Hypothalamus (tissue), 51 donors: Measurements from ENCODE around the gene HSD17B4.
"Not testable (repeated sequence)": the region's sequence is repeated elsewhere in the genome, so short reads cannot be mapped to it uniquely, and the experiment has no call there.

Experiments used
- DNase-seq, 51 donors: peaks; one replicate each; lab custom pipeline; 2025; lab: John Stamatoyannopoulos, UW

The HSD17B4 gene, protein sequence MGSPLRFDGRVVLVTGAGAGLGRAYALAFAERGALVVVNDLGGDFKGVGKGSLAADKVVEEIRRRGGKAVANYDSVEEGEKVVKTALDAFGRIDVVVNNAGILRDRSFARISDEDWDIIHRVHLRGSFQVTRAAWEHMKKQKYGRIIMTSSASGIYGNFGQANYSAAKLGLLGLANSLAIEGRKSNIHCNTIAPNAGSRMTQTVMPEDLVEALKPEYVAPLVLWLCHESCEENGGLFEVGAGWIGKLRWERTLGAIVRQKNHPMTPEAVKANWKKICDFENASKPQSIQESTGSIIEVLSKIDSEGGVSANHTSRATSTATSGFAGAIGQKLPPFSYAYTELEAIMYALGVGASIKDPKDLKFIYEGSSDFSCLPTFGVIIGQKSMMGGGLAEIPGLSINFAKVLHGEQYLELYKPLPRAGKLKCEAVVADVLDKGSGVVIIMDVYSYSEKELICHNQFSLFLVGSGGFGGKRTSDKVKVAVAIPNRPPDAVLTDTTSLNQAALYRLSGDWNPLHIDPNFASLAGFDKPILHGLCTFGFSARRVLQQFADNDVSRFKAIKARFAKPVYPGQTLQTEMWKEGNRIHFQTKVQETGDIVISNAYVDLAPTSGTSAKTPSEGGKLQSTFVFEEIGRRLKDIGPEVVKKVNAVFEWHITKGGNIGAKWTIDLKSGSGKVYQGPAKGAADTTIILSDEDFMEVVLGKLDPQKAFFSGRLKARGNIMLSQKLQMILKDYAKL

DNA sequence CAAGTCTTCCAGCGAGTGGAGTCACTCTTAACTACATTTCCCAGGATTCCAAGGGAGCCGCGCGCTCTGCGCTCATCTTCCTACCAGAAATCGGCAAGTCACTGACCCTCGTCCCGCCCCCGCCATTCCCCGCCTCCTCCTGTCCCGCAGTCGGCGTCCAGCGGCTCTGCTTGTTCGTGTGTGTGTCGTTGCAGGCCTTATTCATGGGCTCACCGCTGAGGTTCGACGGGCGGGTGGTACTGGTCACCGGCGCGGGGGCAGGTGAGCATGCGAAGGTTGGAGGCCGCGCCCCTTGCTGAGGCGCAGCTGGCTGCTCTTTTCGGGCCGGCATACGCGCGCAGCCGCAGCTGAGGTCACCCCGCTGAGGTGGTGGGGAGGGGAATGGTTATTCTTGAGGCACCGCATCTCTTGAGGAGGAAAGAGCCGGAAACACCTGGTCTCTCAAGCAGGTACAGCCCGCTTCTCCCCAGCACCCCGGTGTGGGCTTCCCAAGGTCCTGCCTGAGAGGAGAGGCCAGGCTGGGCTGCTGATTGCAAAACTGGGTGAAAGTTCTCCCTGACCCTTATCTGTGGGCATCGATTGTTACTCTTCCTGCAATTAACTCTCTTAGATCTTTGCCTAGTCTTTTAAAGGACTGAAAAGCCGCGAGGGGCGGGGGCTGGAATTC is at the start of gene HSD17B4:
Gene HSD17B4, plus strand, starts transcription at position 125 of the 667 bp plus-strand sequence. Its CDS starts 79 bp downstream, at position 204.
- DNase-seq = peak; percentile 26 to 94 (median 82)

DNA sequence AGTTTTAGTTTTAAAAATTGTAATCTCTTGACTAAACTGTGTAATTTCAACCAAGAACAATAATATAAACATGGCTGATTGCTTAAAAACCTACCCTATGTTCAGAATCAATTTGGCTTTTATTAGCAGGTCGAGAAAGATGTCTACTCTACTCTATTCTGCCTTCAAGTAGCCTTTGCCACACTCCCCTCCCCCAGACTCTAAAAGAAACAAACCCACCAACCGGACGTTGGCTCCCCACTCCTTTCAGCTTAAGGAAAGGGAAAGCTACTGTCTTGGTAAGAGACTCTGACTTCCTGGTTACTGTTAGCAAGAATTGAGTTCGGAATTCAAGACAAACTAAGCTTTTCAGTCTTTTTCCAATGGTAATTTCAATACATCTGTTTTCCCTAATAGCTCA is 49.7 kb upstream of the HSD17B4 start:
- no peak for DNase-seq

DNA sequence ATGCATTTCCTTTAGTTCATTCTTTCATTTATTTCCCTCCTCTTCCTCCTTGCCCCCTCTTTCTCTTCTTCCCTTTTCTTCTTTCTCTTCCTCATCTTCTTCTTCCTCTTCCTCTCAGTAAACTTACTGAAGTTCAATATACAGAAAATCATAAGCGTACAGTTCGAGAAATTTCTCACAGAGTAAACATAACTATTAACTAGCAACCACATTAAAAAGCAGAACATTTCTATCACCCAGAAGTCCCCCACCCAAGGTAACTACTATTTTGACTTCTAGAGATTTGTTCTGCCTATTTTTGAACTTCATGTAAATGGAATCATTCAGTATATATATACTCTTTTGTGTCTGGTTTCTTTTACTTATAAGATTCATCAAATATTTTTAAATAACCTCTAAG is 48.3 kb upstream of the HSD17B4 start:
- no peak for DNase-seq

DNA sequence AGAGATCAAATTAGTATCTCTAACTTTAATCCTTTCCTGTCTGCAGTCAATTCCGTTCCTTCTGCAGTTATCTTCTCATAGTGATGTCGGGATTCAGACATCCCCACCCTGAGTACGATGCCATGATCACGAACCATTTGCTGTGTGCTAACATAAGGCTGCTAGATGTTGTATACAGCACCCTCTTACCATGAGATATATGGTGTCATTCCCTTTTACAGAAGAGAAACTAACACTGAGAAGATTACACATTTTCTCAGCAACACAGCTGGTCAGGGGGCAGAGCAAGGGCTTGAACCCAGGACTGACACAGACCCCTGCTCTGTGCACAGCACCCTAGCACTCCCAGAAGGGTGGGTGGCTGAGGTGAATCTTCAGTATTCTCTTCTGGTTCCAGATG is 46.9 kb upstream of the HSD17B4 start:
- no peak for DNase-seq

DNA sequence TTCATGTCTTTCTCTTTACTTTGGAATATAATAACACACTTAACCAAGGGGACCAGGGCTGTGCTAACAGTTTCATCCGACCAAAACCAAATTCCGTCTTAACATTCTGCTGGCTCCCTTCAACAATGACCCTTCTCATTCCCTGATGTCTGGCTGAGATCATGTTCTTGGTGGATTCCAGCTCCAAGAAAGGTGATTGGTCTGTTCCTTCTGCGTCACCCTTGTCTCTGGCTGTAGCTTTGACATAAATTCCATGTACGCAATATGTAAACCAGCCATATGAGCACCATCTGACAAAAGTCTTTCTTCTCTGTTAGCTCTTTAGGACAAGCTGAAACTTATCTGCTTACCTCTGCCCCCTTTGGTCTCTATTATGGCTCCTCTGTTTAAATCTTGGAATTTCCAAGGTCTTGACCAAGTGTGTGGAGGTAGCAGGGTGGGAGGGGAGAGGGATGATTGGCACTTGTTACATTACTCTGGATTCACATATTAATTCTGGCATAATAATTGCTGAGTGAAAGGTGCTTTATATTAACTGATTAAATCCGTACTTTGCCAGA is 45.7 kb upstream of the HSD17B4 start:
- no peak for DNase-seq

DNA sequence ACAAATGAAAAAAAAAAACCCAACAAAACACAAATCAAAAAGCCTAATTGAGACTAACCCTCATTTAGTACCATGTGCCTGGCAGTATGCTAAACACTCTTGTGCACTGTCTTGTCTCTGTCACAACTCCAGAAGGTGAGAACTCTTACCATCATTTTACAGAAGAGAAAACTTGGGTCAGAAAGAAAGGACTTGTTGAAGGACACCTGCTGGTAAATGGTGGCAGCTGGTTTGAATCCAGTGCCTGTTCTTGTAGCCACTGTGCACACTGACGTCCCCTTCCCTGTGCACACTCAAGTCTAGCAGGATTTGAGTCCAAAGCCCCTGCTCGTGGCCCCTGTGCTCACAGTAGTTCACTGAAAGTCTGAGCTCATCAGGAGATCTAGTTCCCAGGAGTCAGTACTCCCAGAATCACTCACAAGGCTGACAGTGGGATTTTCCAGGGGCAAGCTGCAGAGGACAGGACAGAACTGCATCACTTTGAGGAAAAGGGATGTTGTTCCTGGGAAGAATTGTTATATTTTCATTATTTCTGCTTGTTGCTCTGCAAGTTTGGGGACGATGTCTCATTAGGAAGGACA is 43.0 kb upstream of the HSD17B4 start:
- no peak for DNase-seq

DNA sequence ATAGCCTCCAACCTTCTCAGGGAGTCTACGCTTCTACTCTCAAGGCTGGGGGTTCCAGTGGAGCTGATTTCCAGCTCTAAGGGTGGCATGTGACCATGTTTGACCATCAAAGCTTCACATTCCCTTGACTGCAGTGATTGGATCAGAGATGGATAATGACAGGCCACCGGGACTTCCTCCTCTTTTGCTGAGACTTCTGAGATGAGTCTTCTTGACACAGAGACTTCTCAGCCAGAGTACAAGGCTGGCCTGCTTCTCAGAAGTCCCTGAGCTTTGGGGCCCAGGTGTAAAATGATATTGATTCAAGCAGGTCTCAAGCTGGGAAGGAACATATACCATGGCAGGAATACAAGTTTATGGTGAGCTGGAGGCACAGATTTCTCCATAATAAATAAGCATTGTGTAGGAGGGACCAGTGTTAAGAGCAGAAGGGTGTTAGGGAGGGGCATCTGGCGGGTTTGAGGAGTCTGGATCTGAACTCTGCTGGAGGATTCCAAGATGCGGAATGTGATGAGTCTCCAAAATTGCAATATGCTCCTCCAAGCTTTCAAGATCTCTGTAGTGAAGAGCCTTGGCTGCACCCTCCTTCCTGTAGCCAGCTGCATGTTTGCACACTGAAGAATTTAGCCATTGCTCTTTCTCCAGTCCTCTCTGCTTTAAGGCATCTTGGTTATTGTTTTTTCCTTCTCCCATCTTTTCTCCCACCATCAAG is 41.7 kb upstream of the HSD17B4 start:
- DNase-seq = no peak

DNA sequence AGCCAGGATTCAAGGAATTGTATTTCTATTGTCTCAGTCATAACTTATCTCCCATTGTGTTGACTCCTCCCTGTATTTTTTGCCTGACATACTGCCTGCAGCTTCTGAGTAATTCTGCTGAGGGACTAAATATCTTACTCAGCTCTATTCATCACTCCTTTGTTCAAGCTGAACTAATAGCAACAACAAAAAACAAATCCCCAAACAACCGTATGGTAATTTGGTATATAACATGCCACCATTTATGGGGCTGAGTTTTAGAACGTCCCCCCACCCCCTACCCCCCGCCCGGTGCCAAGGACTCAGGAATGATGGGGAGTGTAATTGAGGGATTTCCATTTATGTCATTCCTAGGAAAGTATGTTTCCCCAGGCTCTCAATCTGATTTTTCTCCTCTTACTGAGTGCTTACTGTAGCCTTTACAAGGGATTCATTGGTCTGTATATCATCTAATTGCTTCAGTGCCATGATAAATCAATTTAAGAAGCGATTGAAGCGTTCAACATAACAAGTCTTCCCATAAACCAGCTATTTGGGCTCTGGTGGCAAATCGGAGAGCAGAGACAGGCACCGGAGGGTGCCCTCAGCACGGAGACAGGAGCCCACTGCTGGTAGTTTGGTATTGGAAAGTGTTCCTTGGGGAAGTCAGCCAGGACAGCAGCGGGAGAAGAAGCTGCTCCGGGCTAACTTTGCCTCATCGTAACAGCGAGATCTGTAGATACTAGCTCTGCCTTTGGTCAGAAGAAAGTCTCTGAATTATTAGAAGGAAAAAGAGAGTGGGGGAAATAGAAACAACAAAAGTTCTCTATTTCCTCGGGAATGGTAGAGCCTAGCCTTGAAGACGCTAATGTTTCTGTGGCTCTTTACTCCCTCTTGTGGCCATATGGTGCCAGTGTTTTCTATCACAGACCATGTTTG is 40.7 kb upstream of the HSD17B4 start:
- DNase-seq = peak in 41 of 51 donors; percentile 4 to 86 (median 30)

DNA sequence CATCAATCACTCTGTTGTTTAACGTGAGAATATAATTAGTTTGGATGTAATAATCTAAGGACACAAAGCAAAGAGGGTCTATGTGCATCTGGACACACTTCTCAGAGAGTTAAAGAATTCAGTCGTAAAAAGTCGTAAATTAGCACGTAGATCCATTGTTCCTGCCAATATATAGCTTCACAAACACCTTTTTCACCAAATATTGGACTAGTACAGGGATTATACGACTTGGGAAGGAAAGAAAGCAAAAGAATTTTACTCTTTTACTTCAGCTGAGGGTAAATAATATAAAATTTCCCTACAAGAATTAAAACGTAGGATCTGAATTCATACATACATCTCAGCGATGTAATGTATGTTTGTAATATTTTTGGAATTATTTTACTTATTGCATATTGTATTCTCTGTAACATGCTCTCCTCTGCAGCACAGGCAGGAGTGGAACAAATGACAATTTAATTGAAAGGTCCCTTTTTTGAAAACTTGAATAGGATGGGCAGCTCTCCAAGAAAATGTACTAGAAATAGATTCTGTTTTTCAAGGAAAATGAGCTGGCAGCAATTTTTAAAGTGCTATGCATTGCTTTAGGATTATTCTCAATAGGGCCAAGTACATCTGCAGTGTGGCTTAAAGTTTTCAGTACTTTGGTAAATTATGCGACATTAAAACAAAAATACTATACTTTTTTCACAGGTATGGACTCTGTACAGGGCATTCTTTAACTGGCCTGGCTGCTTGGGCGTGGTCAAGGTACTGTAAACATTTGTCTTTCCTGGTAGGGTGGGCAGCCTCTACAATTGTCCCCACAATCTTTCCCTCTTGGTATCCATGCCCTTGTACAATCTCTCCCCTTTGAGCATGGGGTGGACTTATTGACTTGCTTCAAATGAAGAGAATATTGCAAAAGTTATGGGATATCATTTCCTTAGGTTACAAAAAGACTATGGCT is 39.7 kb upstream of the HSD17B4 start:
- no peak for DNase-seq

DNA sequence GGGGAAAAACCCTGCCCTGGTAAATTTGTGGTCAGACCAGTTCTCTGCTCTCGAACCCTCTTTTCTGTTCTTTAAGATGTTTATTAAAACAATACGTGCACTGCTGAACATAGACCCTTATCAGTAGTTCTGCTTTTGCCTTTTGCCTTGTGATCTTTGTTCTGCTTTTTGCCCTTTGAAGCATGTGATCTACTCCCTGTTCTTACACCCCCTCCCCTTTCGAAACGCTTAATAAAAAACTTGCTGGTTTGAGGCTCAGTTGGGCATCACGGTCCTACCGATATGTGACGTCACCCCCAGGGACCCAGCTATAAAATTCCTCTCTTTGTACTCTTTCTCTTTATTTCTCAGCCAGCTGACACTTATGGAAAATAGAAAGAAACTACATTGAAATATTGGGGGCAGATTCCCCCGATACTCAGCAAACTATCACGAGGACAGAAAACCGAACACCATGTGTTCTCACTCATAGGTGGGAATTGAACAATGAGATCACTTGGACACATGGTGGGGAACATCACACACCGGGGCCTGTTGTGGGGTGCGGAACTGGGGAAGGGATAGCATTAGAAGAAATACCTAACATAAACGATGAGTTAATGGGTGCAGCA is 38.1 kb upstream of the HSD17B4 start:
- DNase-seq = not testable (repeated sequence)

DNA sequence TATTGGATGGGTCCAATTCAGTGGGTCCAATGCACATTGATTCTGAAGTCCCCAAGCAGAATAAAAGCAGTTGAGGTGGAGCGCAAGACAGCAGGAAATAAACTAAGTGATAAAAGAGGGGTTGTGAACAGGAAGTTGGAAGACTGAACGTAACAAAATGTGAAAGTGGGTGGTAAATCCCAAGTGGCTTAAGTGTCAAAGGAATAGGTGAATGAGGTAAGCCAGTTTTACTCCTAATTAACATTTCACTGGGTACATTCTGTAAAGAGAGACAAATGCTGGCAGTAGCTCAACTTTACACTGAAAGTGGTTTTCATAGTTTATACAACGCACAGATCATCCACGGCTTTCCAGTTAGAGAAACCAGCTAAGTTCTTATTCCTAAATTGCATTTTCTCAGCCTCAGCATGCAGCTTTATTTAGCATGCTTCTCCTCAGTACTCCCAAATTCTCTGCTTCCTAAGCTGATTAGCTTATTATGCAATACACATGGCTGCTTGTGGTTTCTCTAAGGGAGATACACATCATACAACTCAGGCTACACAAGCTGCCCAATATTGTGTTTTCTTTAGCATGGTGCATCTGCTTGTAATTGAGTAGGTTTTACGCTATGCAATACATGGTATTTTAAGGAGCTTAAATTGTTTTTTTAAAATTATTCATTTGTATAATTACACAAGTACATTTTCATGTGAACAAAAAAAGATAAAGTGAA is 34.2 kb upstream of the HSD17B4 start:
- DNase-seq = no peak

DNA sequence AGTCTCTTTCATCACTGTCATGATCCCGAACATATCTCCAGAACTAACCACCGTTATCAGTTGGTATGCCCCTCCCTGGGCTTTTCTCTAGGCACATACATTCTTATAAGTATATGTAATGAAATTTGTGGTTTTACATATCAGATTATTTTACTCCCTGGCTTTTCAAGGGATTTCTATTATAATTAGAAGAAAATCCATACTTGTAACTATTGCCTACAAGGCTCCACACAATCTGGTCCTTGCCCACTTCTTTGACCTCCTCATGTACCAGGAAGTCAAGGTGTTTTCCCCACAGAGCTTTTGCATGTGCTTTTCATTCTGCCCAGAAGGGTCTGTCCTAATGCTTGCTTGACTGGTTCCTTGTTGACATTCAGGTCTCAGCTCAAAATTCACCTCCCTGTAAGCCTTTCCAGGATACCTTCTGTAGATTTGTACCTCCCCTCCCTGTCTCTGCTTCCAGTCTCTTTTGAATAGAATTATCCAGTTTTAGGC is 33.6 kb upstream of the HSD17B4 start:
- no peak for DNase-seq

DNA sequence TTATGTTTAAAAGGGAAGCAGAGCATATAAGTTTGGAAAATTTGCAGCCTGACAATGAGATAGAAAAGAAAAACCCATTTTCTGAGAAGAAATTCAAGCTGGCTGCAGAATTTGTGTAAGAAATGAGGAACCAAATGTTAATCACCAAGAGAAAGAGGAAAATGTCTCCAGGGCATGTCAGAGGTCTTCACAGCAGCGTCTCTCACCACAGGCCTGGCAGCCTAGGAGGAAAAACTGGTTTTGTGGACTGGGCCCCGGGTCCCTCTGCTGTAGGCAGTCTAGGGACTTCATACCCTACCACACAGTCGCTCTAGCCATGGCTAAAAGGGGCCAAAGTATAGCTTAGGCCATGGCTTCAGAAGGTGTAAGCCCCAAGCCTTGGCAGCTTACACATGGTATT is 32.1 kb upstream of the HSD17B4 start:
- DNase-seq = no peak

DNA sequence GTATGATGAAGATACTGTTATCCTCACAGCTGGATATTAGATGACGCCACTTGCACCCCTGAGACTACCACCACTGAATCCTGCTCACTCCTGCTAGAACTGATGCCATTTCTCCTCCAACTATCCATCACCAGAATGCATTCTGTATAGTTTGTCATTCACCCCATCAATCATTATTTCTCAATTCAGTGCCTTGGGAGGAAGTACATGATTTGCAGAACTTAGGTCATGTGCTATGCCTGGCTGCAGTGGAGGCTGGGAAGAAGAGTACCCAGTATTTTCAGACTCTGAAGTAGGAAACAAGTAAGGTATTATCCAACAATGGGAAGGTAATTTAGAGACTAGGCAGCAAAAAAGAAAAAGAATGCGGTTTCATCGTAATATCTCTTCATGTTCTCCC is 26.2 kb upstream of the HSD17B4 start:
- no peak for DNase-seq

DNA sequence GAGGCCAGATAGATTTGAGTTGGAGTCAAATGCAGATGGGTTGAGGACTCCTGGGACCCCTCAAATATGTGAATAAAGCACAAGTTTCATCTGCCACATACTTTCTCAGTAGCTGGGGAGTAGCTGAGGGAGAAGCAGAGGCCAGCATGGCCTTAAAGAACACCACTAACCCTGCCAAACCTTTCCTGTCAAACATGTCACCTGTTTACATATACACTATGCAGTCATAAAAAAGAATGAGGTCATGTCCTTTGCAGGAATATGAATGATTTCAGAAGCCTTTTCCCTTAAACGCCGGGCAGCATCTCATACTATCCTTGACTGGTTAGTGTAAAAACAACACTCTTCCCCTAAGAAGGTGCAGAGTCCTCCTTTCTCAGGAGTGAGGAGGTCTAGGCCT is 25.2 kb upstream of the HSD17B4 start:
- DNase-seq = no peak

DNA sequence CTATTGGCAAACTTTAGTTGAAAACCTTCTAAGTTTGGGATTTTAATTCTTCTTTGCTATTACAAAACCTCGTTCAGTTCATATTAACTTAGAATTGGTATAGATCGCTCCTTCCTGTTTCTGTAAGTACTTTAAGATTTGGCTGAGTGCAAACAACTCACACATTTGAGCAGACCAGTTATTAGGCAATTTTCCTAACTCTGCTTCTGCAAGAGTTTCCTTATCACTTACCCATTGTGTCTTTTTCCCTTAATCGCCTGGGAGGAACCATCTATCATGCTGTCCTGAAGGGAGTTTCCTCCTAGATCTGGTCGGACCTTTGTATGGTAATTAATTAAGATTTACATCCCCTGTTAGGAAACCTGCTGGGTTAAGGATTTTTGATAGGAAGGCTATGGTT is 24.7 kb upstream of the HSD17B4 start:
- not testable (repeated sequence) for DNase-seq

DNA sequence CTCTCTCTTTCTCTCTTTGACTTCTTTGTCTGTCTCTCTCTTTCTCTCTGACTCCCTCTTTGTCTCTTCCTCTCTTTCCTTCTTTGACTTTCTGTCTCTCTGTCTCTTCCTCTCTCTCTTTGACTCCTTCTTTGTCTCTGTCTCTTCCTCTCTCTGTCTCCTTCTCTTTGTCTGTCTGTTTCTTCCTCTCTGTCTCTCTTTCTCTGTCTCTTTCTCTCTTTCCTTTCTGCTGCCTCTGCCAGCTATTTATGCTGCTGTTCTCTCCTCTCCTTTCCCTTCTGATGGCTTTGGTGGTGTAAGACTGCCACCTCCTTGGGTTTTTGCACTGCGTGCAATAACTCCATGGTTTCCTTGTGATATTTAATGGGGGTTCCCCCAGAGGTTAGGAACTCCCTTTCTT is 24.1 kb upstream of the HSD17B4 start:
- DNase-seq = not testable (repeated sequence)
